ENCODE data around the gene TMEM250.
"Not testable (repeated sequence)": the region's sequence is repeated elsewhere in the genome, so short reads cannot be mapped to it uniquely, and the experiment has no call there.

Gene TMEM250, protein sequence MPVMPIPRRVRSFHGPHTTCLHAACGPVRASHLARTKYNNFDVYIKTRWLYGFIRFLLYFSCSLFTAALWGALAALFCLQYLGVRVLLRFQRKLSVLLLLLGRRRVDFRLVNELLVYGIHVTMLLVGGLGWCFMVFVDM
- 23.4 to 99.6 reads per million in 2 donors for total RNA-seq

DNA sequence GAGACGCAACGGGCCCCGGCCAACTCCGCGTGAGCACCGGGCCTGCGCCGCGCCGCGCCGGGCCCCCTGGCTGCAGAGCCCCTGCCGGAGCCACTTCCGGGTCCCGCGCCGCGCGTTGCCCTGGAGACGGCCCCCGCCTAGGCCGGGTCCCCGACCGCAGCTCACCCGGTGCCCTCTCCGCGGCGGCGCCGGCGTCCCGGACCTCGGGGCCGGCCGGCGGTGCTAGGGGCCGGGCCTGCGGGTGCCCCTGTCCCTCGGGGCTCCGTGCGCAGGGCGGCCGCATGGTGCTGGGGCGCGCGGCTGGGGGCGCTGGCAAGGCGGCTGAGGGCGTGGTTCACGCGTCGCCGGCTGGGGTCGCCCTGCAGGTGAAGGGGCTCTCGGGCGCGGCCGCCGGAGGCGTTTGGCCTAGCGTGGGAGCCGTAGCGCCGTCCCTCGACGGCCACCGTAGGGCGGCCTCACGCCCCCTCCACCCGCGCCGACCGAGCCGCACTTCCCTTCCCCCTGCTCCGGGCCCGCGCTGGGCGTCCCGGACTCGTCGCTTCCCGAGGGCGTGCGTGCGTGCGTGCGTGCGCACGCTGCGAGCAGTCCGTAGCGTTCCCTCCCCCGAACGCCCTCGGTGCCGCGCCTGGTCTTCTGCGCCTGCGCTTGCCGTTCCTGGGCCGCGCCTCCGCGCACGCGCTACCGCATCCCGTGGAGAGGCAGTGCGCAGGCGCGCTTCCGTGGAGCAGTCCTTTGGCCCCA, at the start of gene TMEM250:
TMEM250 (minus strand) TSS at position 556 of the 741 bp plus-strand sequence. CDS start 1,975 bp downstream, outside the sequence.
- DNase-seq = peak; percentile 90

DNA sequence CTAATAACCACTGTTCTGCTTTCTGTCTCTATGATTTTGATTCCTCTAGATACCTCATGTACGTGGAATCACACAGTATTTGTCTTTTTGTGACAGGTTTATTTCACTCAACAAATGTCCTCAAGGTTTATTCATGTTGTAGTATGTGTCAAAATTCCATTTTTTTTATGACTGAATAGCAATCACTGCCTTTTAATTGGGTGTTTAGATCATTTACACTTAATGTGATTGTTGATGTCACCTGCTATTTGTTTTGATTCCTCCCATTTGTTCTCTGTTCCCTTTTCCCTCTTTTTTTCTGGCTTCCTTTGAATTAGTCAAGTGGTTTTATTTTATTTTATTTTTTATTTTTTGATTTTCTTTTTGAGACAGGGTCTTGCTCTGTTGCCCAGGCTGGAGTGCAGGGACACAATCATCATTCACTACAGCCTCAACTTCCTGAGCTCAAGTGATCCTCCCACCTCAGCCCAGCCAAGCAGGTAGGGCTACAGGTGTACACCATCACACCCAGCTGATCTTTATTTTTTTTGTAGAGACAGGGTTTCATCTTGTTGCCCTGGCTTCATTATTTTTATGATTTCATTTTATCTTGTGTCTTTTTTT, 44.7 kb upstream of the TMEM250 start:
- DNase-seq = no peak

DNA sequence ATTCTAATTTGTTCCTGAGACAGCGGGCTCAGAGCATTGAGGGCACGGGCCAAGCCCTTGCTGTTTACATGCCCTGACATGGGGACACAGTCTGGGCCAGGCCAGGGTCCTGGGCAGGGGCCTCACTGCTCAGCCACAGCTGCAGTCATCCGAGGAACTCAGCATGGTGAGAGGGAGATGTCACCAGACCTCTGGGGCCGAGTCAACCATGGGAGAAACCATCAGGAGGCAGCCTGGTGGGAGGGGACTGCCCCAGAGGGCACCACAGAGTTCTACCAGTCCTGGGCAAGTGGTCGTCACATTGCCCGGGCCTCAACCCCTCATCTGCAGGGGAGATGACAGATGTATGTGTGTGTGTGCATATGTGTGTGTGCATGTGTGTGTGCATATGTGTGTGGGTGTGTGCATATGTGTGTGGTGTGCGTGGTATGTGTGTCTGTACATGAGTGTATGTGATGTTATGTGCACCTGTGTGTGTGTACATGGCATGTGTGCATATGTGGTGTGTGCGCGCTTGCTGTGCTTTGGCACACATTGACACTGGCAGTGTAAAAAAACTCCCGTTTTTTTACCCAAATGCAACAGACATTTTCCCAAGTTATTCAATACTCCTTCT, 42.4 kb upstream of the TMEM250 start:
- DNase-seq = no peak

DNA sequence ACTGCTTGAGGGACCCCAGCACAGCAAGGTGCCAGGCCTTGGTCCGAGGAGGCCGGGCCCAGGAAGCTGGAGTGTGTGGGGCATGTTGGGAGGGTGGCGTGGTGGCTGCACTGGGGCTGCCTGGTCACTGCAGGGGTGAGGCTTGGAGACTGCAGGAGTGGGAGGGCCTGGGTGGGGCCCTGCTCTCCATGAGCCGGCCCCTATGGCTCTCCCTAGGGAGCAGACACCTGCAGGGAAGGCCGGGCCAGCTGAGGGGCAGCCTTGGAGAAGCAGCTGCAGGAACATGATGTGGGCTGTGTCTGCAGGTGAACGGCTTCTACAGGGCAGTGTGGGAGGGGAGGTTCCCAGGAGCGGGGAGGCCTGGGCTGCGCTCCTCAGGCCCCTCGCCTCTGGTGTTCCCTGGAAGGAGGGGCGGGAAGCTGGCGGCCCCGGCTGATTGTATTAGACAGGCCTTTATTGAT, 41.7 kb upstream of the TMEM250 start:
- no peak for DNase-seq

DNA sequence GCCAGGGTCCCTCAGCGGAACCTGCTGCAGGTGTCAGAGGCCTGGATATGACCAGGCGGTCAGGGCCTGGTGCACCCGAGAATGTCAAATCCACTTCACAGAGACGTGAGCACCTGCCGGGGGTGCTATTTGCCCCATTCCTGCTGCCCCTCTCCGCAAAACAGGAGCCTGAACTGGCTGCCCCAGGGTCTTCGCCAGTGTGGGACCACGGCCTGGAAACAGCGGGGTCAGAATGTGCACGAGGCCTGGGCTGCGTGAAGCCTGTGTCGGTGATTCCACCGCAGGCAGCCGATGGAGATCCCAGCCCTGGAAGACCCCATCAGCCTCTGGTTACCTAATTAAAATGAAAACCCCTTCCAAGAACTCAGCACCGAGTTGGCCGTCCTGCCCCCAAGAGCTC, 41.2 kb upstream of the TMEM250 start:
- no peak for DNase-seq

- DNase-seq = no peak
Observed at GRCh38 chr9:136157477-136158265, 39.0 kb upstream of the TMEM250 start.

GRCh38 chr9:136156209-136157120, 37.8 kb upstream of the TMEM250 start:
- DNase-seq = no peak

DNA sequence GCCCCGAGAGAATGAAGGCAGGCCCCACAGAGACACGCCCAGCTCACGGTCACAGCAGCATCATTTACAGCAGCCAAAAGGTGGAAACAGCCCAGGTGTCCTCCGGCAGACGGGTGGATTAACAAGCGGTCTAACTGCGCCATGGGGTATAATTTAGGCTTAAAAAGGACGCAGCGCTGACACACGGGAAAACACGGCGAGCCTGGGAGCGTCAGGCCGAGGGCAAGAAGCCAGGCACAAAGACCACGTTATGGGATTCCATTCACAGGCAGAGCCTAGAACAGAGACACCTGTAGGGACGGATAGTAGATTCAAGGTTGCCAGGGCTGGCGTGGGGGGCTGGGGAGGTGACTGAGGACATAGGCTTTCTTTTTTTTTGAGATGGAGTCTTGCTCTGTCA, 36.9 kb upstream of the TMEM250 start:
- DNase-seq = no peak

DNA sequence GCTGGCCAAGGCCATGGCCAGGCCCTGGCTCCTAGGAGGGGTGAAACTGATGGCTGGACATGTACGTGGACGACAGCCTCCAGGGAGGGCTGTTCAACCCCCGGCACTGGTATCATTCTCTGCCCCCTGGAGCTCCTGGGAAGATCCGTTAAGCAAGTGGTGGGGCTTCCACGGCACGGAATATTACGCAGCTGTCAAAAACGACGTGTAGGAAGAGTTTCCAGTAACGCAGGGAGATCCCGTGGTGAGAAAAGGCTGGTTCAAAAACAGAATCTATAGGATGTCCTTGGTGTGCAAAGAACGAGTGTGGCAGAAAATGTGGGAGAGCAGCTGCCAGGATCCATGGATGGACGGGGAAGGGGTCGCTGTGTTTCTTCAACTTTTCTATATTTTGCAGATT, 36.3 kb upstream of the TMEM250 start:
- DNase-seq = no peak

- no peak for DNase-seq
Observed at GRCh38 chr9:136153381-136154065, 34.8 kb upstream of the TMEM250 start.

GRCh38 chr9:136152931-136153330, 34.3 kb upstream of the TMEM250 start:
- no peak for DNase-seq

DNA sequence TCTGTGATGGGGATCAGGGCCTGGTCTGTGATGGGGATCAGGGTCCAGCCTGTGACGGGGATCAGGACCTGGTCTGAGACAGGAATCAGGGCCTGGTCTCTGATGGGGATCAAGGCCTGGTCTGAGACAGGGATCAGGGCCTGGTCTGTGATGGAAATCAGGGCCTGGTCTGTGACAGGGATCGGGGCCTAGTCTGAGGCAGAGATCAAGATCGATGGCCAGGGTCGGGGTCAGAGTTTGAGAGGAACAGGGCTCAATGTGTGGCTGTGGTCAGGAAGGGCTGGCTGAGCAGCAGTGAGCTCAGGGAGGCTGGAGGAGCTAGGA, 33.8 kb upstream of the TMEM250 start:
- DNase-seq = no peak

DNA sequence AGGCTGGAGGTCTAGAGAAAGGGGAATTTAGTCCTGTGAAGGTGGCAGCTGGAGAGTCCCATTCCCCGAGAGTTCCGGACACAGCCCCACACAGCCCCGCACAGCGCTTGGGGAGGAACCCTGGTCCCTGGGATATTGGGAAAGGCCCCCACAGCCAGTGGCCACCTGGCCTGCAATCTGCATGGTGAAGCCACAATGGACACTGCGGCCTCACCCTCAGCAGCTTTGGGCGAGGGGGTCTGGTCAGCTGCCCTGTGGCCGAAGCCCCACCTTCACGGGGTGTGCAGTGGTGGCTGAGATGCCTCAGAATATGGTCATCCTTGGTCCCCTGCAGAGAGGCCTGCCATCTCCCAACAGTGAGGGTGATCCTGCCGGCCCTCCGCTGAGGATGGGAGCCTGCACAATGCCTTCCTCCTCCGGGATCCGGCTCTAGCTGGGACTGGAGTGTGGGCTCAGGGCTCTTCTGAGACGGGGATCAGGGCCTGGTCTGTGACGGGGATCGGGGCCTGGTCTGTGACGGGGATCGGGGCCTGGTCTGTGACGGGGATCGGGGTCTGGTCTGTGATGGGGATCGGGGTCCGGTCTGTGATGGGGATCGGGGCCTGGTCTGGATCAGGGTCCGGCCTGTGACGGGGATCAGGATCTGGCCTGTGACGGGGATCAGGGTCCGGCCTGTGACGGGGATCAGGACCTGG, 33.3 kb upstream of the TMEM250 start:
- no peak for DNase-seq

GRCh38 chr9:136151214-136151804, 32.6 kb upstream of the TMEM250 start:
- no peak for DNase-seq

GRCh38 chr9:136150664-136151213, 32.1 kb upstream of the TMEM250 start:
- not testable (repeated sequence) for DNase-seq

GRCh38 chr9:136149853-136150252, 31.2 kb upstream of the TMEM250 start:
- no peak for DNase-seq

GRCh38 chr9:136149337-136149736, 30.7 kb upstream of the TMEM250 start:
- DNase-seq = no peak

DNA sequence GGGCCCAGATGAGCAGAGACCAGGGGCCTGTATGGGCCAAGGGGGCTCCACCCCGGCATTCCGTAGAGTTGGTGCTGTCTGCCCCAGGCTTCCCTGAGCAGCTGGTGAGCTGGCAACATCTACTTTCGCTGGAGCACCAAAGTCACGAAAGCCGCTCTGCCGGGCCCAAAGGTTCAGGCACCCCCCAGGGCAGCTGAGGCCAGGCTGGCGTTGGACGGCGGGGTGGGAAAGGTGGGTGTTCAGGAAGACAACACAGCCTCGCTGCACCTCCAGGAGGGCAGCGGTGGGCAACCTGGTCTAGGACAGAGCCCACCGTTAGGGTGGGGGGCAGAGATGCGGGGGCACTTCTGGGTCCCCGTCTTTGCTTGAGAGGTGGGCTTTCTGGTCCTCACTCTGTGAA, 30.1 kb upstream of the TMEM250 start:
- DNase-seq = no peak

DNA sequence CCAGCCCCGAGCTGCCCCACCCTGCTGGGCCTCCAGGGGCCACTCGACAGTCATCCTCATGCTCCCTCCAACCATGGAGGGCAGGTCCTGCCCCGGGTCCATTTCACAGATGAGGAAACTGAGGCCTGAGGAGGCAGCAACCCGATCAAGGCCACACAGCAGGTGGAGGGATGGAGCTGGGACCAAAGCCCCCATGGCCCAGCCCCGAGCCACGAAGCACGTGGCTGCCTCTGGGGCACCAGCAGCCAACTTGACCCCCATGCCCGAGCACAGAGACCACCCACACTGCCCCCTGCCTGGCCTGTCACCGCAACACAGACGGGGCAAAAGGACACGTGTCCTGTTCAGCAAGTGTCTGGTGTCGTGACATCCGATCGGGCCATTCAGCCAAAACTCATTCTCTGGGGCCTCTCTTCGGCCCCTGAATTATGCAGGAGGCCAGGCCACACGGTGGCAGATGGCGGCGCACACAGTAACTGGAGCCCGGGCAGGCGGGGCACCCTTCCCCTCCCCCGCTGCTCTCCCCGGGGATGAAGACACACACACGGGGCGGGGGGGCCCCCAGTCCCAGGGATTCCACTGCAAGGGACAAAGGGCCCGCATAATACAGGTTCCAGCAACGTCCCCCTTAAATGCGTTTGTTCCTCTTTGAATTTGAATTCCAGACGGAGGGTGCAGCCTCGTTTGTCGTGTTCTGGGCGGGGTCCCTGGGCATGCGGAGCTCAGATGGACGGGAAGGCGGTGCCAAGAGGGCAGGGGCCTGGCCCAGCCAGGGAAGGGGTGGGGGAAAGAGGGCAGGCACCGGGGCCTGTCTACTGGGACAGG, 29.4 kb upstream of the TMEM250 start:
- no peak for DNase-seq

All from T-helper 9 cell (primary cell).